ENCODE data around the gene ZCCHC17. TPM values are rescaled to one million over a fixed set of nuclear protein-coding genes. Genes with fewer than 3 reads are reported as not detected.
"Not testable (repeated sequence)": the region's sequence is repeated elsewhere in the genome, so short reads cannot be mapped to it uniquely, and the experiment has no call there.

Gene ZCCHC17
- total RNA-seq, 2 experiments from 2014 or later = 23.0 to 23.1 TPM

GRCh38 chr1:31374511-31375196 lies 77.8 kb downstream of the ZCCHC17 start:
- H3K27me3 Mint-ChIP-seq = peaks cover 10% of the 10 kb centered on the region
- H3K4me1 Mint-ChIP-seq = peaks cover 11% of the 10 kb centered on the region
- no peaks in the 10 kb centered on the region for H3K36me3 Mint-ChIP-seq (ENCODE audit: low read depth)
- ChIA-PET CTCF (interaction anchor here (0.6 to 1.5 kb wide), 2 partner anchors 20 to 370 kb away, joined by 4 to 5 read pairs; no protein-coding TSS in a partner anchor), POLR2A (no interaction called here)
- no peaks in the 10 kb centered on the region for H3K9me3 Mint-ChIP-seq
- H3K4me3 Mint-ChIP-seq = no peak overlapping the region
- H3K27ac Mint-ChIP-seq = no peak overlapping the region
- DNase-seq = no peak

DNA sequence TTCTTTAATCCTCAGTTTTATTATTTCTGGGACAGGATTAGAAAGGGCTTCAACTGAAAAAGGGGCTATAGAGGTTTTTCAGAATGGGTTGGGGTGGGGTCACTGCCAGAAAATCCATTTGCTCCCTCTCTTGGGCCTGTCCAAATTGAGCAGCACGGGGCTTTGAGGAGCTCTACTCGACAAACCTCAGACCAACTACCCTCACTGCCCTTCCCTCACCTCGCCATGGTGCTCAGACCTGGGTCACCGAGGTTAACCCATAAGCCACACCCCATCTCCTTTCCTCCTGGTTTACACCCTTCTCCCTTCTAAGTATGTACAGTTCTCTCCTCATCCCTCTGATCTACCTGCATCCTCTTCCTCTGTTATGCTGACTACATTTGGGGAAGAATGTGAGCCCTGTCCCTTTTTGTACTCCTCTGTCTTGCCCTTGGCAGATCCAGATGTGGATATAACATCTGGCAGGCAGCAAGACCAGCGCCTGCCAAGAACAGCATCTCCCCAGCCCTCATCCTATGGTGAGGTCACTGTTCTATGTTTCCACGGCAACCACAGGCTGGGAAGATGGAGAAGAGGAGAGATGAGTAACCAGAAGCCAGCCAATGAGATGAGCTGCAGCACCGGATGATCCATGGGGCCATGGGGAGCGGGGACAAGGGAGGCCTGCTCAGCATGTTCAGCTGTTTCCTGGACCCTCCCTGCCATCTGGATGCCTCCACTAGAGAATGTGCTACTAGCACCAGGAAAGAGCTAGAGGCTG lies 79.7 kb downstream of the ZCCHC17 start:
- ChIA-PET CTCF (no interaction called here), POLR2A (no interaction called here)
- H3K36me3 Mint-ChIP-seq (ENCODE audit: low read depth) = no peaks in the 10 kb centered on the region
- DNase-seq = no peak
- H3K27ac Mint-ChIP-seq = no peak overlapping the region
- H3K4me3 Mint-ChIP-seq = no peak overlapping the region
- no peaks in the 10 kb centered on the region for H3K9me3 Mint-ChIP-seq
- peaks cover 10% of the 10 kb centered on the region for H3K27me3 Mint-ChIP-seq
- H3K4me1 Mint-ChIP-seq = peaks cover 11% of the 10 kb centered on the region

- DNase-seq = no peak
- H3K36me3 Mint-ChIP-seq (ENCODE audit: low read depth) = no peaks in the 10 kb centered on the region
- peaks cover 11% of the 10 kb centered on the region for H3K4me1 Mint-ChIP-seq
- no peaks in the 10 kb centered on the region for H3K9me3 Mint-ChIP-seq
- H3K4me3 Mint-ChIP-seq = no peak overlapping the region
- peaks cover 9% of the 10 kb centered on the region for H3K27me3 Mint-ChIP-seq
- ChIA-PET POLR2A (no interaction called here), CTCF (no interaction called here)
- H3K27ac Mint-ChIP-seq = no peak overlapping the region
Observed at GRCh38 chr1:31377364-31377863, 80.6 kb downstream of the ZCCHC17 start.

DNA sequence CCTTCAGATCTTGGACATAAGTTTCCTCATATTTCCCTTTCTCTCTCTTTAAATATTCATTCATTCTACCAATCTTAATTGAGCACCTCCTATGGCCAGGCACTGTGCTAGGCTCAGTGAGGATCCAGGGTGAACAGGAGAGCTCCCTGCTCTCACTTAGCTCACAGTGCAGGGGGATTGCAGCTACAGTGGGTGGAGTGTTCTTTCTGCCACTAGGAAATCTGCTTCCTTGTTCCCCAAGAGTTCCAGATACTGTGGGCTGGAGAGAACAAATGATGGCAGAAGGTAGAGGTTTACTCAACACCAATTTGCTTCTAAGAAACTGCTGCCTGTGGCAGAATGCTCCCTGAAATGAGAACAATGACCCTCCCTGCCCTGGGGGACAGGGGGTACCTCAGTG lies 81.2 kb downstream of the ZCCHC17 start:
- no peak overlapping the region for H3K4me3 Mint-ChIP-seq
- ChIA-PET POLR2A (no interaction called here), CTCF (no interaction called here)
- H3K4me1 Mint-ChIP-seq = peaks cover 11% of the 10 kb centered on the region
- no peaks in the 10 kb centered on the region for H3K36me3 Mint-ChIP-seq (ENCODE audit: low read depth)
- H3K27me3 Mint-ChIP-seq = peaks cover 6% of the 10 kb centered on the region
- DNase-seq = no peak
- no peak overlapping the region for H3K27ac Mint-ChIP-seq
- H3K9me3 Mint-ChIP-seq = no peaks in the 10 kb centered on the region

GRCh38 chr1:31380181-31380580 lies 83.3 kb downstream of the ZCCHC17 start:
- Mint-ChIP-seq H3K9me3 (no peaks in the 10 kb centered on the region), H3K27ac (no peak overlapping the region), H3K4me1 (peaks cover 4% of the 10 kb centered on the region), H3K36me3 (ENCODE audit: low read depth) (no peaks in the 10 kb centered on the region), H3K4me3 (no peak overlapping the region), H3K27me3 (peaks cover 4% of the 10 kb centered on the region)
- DNase-seq = no peak
- CTCF ChIA-PET = no interaction called here
- POLR2A ChIA-PET = no interaction called here

GRCh38 chr1:31381394-31382294 lies 84.8 kb downstream of the ZCCHC17 start:
- Mint-ChIP-seq H3K36me3 (ENCODE audit: low read depth) (no peaks in the 10 kb centered on the region), H3K4me3 (no peak overlapping the region), H3K27ac (no peak overlapping the region), H3K27me3 (peaks cover 4% of the 10 kb centered on the region), H3K9me3 (no peaks in the 10 kb centered on the region), H3K4me1 (peaks cover under 1% of the 10 kb centered on the region)
- ChIA-PET POLR2A (no interaction called here), CTCF (no interaction called here)
- DNase-seq = no peak

GRCh38 chr1:31382379-31382989 lies 85.7 kb downstream of the ZCCHC17 start:
- H3K4me3 Mint-ChIP-seq = no peak overlapping the region
- peaks cover 4% of the 10 kb centered on the region for H3K27me3 Mint-ChIP-seq
- no peak for DNase-seq
- H3K27ac Mint-ChIP-seq = no peak overlapping the region
- ChIA-PET POLR2A (no interaction called here), CTCF (no interaction called here)
- no peaks in the 10 kb centered on the region for H3K9me3 Mint-ChIP-seq
- no peaks in the 10 kb centered on the region for H3K4me1 Mint-ChIP-seq
- no peaks in the 10 kb centered on the region for H3K36me3 Mint-ChIP-seq (ENCODE audit: low read depth)

DNA sequence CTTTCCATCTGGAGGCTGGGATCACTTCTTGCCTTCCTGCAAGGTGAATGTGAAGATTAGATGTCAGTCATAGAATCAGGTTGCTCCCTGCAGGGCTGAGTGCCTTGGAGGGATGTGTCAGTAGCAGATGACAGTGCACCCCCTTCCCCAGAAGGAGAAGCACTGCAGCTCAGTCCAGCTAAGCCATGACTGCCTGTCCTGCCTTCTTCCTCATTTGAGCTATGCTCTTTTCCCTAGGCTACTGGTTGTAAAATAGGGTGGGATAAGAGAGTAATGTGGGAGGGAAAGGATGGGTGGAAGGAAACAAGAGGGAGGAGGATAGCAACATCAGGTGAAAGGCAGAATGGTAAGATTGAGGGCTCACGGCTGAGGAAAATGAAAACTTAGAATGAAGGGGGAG lies 87.1 kb downstream of the ZCCHC17 start:
- peaks cover 2% of the 10 kb centered on the region for H3K27me3 Mint-ChIP-seq
- no peaks in the 10 kb centered on the region for H3K4me1 Mint-ChIP-seq
- no peaks in the 10 kb centered on the region for H3K36me3 Mint-ChIP-seq (ENCODE audit: low read depth)
- ChIA-PET POLR2A (no interaction called here), CTCF (interaction anchor here (1.1 kb wide), 1 partner anchor 11 kb away, joined by 4 read pairs; no protein-coding TSS in a partner anchor)
- no peak overlapping the region for H3K4me3 Mint-ChIP-seq
- no peaks in the 10 kb centered on the region for H3K9me3 Mint-ChIP-seq
- no peak for DNase-seq
- no peak overlapping the region for H3K27ac Mint-ChIP-seq

- not testable (repeated sequence) for H3K4me1 Mint-ChIP-seq
- CTCF ChIA-PET = interaction anchor here (1.0 kb wide), 1 partner anchor 8 kb away, joined by 3 read pairs; no protein-coding TSS in a partner anchor
Observed at GRCh38 chr1:31386576-31387243, 89.9 kb downstream of the ZCCHC17 start.

GRCh38 chr1:31387612-31388011 lies 90.8 kb downstream of the ZCCHC17 start:
- H3K36me3 Mint-ChIP-seq (ENCODE audit: low read depth) = no peaks in the 10 kb centered on the region
- peaks cover 1% of the 10 kb centered on the region for H3K27me3 Mint-ChIP-seq
- CTCF ChIA-PET = interaction anchor here (0.7 kb wide), 1 partner anchor 390 kb away, joined by 3 read pairs; no protein-coding TSS in a partner anchor
- H3K4me3 Mint-ChIP-seq = no peak overlapping the region
- POLR2A ChIA-PET = no interaction called here
- no peaks in the 10 kb centered on the region for H3K9me3 Mint-ChIP-seq
- no peaks in the 10 kb centered on the region for H3K4me1 Mint-ChIP-seq
- no peak overlapping the region for H3K27ac Mint-ChIP-seq
- DNase-seq = no peak

More at GRCh38 chr1:31386576-31387243, 89.9 kb downstream of the ZCCHC17 start:
- DNase-seq; H3K27me3 Mint-ChIP-seq; H3K9me3 Mint-ChIP-seq; H3K36me3 Mint-ChIP-seq (ENCODE audit: low read depth); H3K4me3 Mint-ChIP-seq; H3K27ac Mint-ChIP-seq; POLR2A ChIA-PET: not testable (repeated sequence)

DNA sequence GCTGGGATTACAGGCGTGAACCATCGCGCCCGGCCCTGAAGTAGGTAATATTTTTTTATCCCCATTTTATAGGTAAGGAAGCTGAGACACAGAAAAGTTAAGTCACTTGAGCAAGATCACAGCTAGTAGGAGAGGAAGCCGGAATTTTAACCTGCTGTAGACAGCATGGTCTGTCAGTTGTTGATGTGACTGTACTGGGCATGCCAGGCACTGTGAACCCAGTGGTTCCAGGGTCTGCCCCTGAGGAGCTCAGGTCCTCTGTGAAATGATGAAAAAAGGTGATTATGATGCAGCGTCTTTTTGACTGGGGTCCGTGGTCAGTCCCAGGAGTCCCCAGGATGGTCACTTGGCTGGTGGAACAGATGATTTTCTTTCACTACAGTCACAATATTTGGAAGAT lies 92.8 kb downstream of the ZCCHC17 start:
- no peaks in the 10 kb centered on the region for H3K27me3 Mint-ChIP-seq
- H3K4me3 Mint-ChIP-seq = no peak overlapping the region
- ChIA-PET POLR2A (no interaction called here), CTCF (interaction anchor here (0.6 kb wide), 1 partner anchor 188 kb away, joined by 4 read pairs; no protein-coding TSS in a partner anchor)
- no peak overlapping the region for H3K27ac Mint-ChIP-seq
- H3K4me1 Mint-ChIP-seq = peaks cover 5% of the 10 kb centered on the region
- DNase-seq = no peak
- H3K9me3 Mint-ChIP-seq = no peaks in the 10 kb centered on the region
- no peaks in the 10 kb centered on the region for H3K36me3 Mint-ChIP-seq (ENCODE audit: low read depth)

DNA sequence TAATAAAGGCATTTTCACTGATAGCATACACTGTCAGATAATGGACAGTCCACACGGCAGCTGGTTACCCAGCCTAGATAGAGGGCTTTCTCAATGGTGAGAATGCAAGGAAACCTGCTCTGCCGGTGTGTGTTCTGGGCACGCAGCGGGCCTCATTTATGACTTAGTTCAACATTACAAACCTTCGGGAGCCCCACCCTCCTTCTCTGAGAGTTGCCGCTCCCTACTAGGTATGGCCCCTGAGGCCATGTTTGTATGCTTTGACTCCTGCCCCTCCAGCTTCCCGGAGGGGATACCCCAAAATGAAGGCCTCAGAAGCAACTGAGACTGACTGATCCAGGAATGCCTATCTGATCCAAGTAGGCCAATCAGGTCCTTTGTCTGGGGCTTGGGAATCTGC lies 93.2 kb downstream of the ZCCHC17 start:
- Mint-ChIP-seq H3K9me3 (no peaks in the 10 kb centered on the region), H3K4me1 (peaks cover 9% of the 10 kb centered on the region), H3K27ac (no peak overlapping the region), H3K36me3 (ENCODE audit: low read depth) (no peaks in the 10 kb centered on the region), H3K27me3 (no peaks in the 10 kb centered on the region), H3K4me3 (no peak overlapping the region)
- no peak for DNase-seq
- POLR2A ChIA-PET = no interaction called here
- CTCF ChIA-PET = interaction anchor here (0.6 kb wide), 1 partner anchor 189 kb away, joined by 4 read pairs; no protein-coding TSS in a partner anchor
